Mucosa of stomach (tissue), 1 donor: Measurements from ENCODE around the gene IMMP2L.
"Not testable (repeated sequence)": the region's sequence is repeated elsewhere in the genome, so short reads cannot be mapped to it uniquely, and the experiment has no call there.

Experiments used
- H3K27me3 ChIP-seq: one replicate; pipeline ENCODE4 v1.7.0; 2013; ENCODE audit warnings: mild to moderate bottlenecking, low read length; ENCODE audit not compliant: control insufficient read depth, insufficient read depth
- H3K36me3 ChIP-seq: one replicate; pipeline ENCODE4 v1.7.0; 2013; ENCODE audit warnings: low read length; ENCODE audit not compliant: control insufficient read depth, insufficient read depth
- H3K4me1 ChIP-seq: one replicate; pipeline ENCODE4 v1.7.0; 2013; ENCODE audit warnings: mild to moderate bottlenecking, low read length; ENCODE audit not compliant: control insufficient read depth, insufficient read depth
- H3K4me3 ChIP-seq: one replicate; pipeline ENCODE4 v1.7.0; 2013; ENCODE audit warnings: low read length
- H3K9ac ChIP-seq: one replicate; pipeline ENCODE4 v1.7.0; 2013; ENCODE audit warnings: mild to moderate bottlenecking, low read length, moderate library complexity
- H3K9me3 ChIP-seq: one replicate; pipeline ENCODE4 v1.7.0; 2013; ENCODE audit warnings: mild to moderate bottlenecking, low read length, moderate library complexity; ENCODE audit not compliant: control insufficient read depth
- donor health status: Pancreatic carcinoma.

The IMMP2L gene

GRCh38 chr7:111077001-111077400, 485.3 kb downstream of the IMMP2L start:
- H3K9ac ChIP-seq: no peak overlapping the region
- H3K27me3 ChIP-seq: no peaks in the 10 kb centered on the region
- no peak overlapping the region for H3K4me3 ChIP-seq
- no peaks in the 10 kb centered on the region for H3K9me3 ChIP-seq
- H3K36me3 ChIP-seq: no peaks in the 10 kb centered on the region
- H3K4me1 ChIP-seq: no peaks in the 10 kb centered on the region

- no peak overlapping the region for H3K4me3 ChIP-seq
- no peak overlapping the region for H3K9ac ChIP-seq
- no peaks in the 10 kb centered on the region for H3K36me3 ChIP-seq
- H3K27me3 ChIP-seq: no peaks in the 10 kb centered on the region
- H3K4me1 ChIP-seq: no peaks in the 10 kb centered on the region
- H3K9me3 ChIP-seq: no peaks in the 10 kb centered on the region
These were observed 486.1 kb downstream of the IMMP2L start for GRCh38 chr7:111076205-111076604.

GRCh38 chr7:111075498-111075897, 486.8 kb downstream of the IMMP2L start:
- H3K4me3 ChIP-seq: no peak overlapping the region
- H3K27me3 ChIP-seq: no peaks in the 10 kb centered on the region
- no peaks in the 10 kb centered on the region for H3K36me3 ChIP-seq
- no peak overlapping the region for H3K9ac ChIP-seq
- no peaks in the 10 kb centered on the region for H3K9me3 ChIP-seq
- H3K4me1 ChIP-seq: no peaks in the 10 kb centered on the region

GRCh38 chr7:111074748-111075146, 487.5 kb downstream of the IMMP2L start:
- H3K4me3 ChIP-seq: no peak overlapping the region
- no peaks in the 10 kb centered on the region for H3K4me1 ChIP-seq
- no peak overlapping the region for H3K9ac ChIP-seq
- H3K27me3 ChIP-seq: no peaks in the 10 kb centered on the region
- no peaks in the 10 kb centered on the region for H3K36me3 ChIP-seq
- no peaks in the 10 kb centered on the region for H3K9me3 ChIP-seq

- no peak overlapping the region for H3K9ac ChIP-seq
- no peaks in the 10 kb centered on the region for H3K36me3 ChIP-seq
- no peaks in the 10 kb centered on the region for H3K27me3 ChIP-seq
- no peaks in the 10 kb centered on the region for H3K4me1 ChIP-seq
- no peak overlapping the region for H3K4me3 ChIP-seq
- no peaks in the 10 kb centered on the region for H3K9me3 ChIP-seq
These were observed 488.1 kb downstream of the IMMP2L start for GRCh38 chr7:111074071-111074747.

GRCh38 chr7:111072658-111073057, 489.6 kb downstream of the IMMP2L start:
- not testable (repeated sequence) for H3K36me3 ChIP-seq, H3K4me1 ChIP-seq

GRCh38 chr7:111071556-111071955, 490.7 kb downstream of the IMMP2L start:
- H3K27me3 ChIP-seq: no peaks in the 10 kb centered on the region
- H3K36me3 ChIP-seq: no peaks in the 10 kb centered on the region
- no peaks in the 10 kb centered on the region for H3K9me3 ChIP-seq
- H3K4me3 ChIP-seq: no peak overlapping the region
- no peaks in the 10 kb centered on the region for H3K4me1 ChIP-seq
- H3K9ac ChIP-seq: no peak overlapping the region

More at GRCh38 chr7:111072658-111073057, 489.6 kb downstream of the IMMP2L start:
- not testable (repeated sequence) for H3K9ac ChIP-seq, H3K9me3 ChIP-seq, H3K27me3 ChIP-seq, H3K4me3 ChIP-seq

GRCh38 chr7:111068618-111069017, 493.7 kb downstream of the IMMP2L start:
- H3K27me3 ChIP-seq: no peaks in the 10 kb centered on the region
- H3K4me1 ChIP-seq: no peaks in the 10 kb centered on the region
- no peak overlapping the region for H3K9ac ChIP-seq
- H3K36me3 ChIP-seq: no peaks in the 10 kb centered on the region
- H3K9me3 ChIP-seq: no peaks in the 10 kb centered on the region
- no peak overlapping the region for H3K4me3 ChIP-seq

GRCh38 chr7:111067682-111068081, 494.6 kb downstream of the IMMP2L start:
- Histone ChIP-seq H3K4me3 (no peak overlapping the region), H3K4me1 (no peaks in the 10 kb centered on the region), H3K36me3 (no peaks in the 10 kb centered on the region), H3K9me3 (no peaks in the 10 kb centered on the region), H3K27me3 (no peaks in the 10 kb centered on the region), H3K9ac (no peak overlapping the region)

GRCh38 chr7:111067251-111067650, 495.0 kb downstream of the IMMP2L start:
- no peaks in the 10 kb centered on the region for H3K36me3 ChIP-seq
- no peak overlapping the region for H3K4me3 ChIP-seq
- no peaks in the 10 kb centered on the region for H3K27me3 ChIP-seq
- H3K9me3 ChIP-seq: no peaks in the 10 kb centered on the region
- H3K9ac ChIP-seq: no peak overlapping the region
- H3K4me1 ChIP-seq: no peaks in the 10 kb centered on the region

- no peak overlapping the region for H3K4me3 ChIP-seq
- H3K36me3 ChIP-seq: no peaks in the 10 kb centered on the region
- H3K9me3 ChIP-seq: no peaks in the 10 kb centered on the region
- H3K4me1 ChIP-seq: no peaks in the 10 kb centered on the region
- no peak overlapping the region for H3K9ac ChIP-seq
- H3K27me3 ChIP-seq: no peaks in the 10 kb centered on the region
These were observed 499.1 kb downstream of the IMMP2L start for GRCh38 chr7:111063166-111063565.

GRCh38 chr7:111059833-111060232, 502.5 kb downstream of the IMMP2L start:
- no peaks in the 10 kb centered on the region for H3K27me3 ChIP-seq
- no peaks in the 10 kb centered on the region for H3K36me3 ChIP-seq
- H3K9ac ChIP-seq: no peak overlapping the region
- H3K4me3 ChIP-seq: no peak overlapping the region
- no peaks in the 10 kb centered on the region for H3K9me3 ChIP-seq
- no peaks in the 10 kb centered on the region for H3K4me1 ChIP-seq

- Histone ChIP-seq H3K9me3 (no peaks in the 10 kb centered on the region), H3K36me3 (no peaks in the 10 kb centered on the region), H3K4me3 (no peak overlapping the region), H3K27me3 (no peaks in the 10 kb centered on the region), H3K4me1 (no peaks in the 10 kb centered on the region), H3K9ac (no peak overlapping the region)
These were observed 505.2 kb downstream of the IMMP2L start for GRCh38 chr7:111057066-111057465.
